HCT116 (cell line): ENCODE data around the gene SRP19. TPM values are rescaled to one million over a fixed set of nuclear protein-coding genes. Genes with fewer than 3 reads are reported as not detected.

Experiments
- ATAC-seq: fragments of 200-7000 bp; cut with Tn5 transposase; 2 replicates; pipeline ENCODE4 v1.9.1; 2020; ENCODE audit warnings: mild to moderate bottlenecking, moderate library complexity
- BruUV-seq: library from RNA; stranded (reverse); fragments of 400-500 nt; replicated peaks from 2 replicates; lab custom pipeline; 2021; lab: Mats Ljungman, UMichigan
- CTCF ChIA-PET: fragments of 300-600 bp; sonication (Branson Sonifier 250); formaldehyde crosslinking; loops from one replicate; lab custom pipeline; 2021; ENCODE audit warnings: antibody characterized with exemption; lab: Charles Lee
- POLR2A ChIA-PET: fragments of 300-600, 350-600 bp; sonication (Branson Sonifier 250); formaldehyde crosslinking; loops from one replicate; lab custom pipeline; 2021; ENCODE audit warnings: antibody characterized with exemption; lab: Charles Lee
- RAD21 ChIA-PET, 2 experiments: fragments of 300-600 bp; sonication (Branson Sonifier 250); formaldehyde crosslinking; loops; one replicate each; lab custom pipeline; 2023; ENCODE audit warnings: low total read pairs in 2 of 2; ENCODE audit not compliant: uncharacterized antibody in 2 of 2, unreplicated experiment in 2 of 2, low non-redundant PET in 1 of 2; lab: Charles Lee
- DNase-seq: peaks from one replicate; pipeline ENCODE4 v3.0.0-alpha.2; 2010; ENCODE audit warnings: low read depth, low spot score
- H2AFZ ChIP-seq: fragments of 200-600 bp; shearing (Covaris generic), sonication (generic); 2 replicates; pipeline ENCODE4 v1.6.1; 2017; ENCODE audit warnings: low read depth, mixed run types, mixed read lengths, antibody characterized with exemption, low read length; ENCODE audit not compliant: poor library complexity, severe bottlenecking
- H3K27ac ChIP-seq: 2 replicates; pipeline ENCODE4 v1.5.1; 2012; ENCODE audit warnings: low read depth, low read length
- H3K27me3 ChIP-seq: fragments of 200-600 bp; sonication (generic); 2 replicates; pipeline ENCODE4 v1.6.1; 2016; ENCODE audit warnings: mixed run types, low read length, mixed read lengths; ENCODE audit not compliant: insufficient read depth
- H3K36me3 ChIP-seq, 2 experiments: fragments of 200-500 bp in 1 of 2; fragments of 200-600 bp in 1 of 2; sonication (Bioruptor generic) in 1 of 2; sonication (generic) in 1 of 2; 2 replicates each; pipeline versions ENCODE4 v1.5.1 to v1.6.1; 2014 to 2016; ENCODE audit warnings: low read length in 2 of 2, inconsistent platforms in 1 of 2, mixed read lengths in 1 of 2, mixed run types in 1 of 2; ENCODE audit not compliant: insufficient read depth in 2 of 2, control insufficient read depth in 1 of 2
- H3K4me1 ChIP-seq, 2 experiments: fragments of 200-600 bp in 1 of 2; sonication (generic) in 1 of 2; 2 replicates each; pipeline versions ENCODE4 v1.5.1 to v1.6.1; 2012 to 2017; ENCODE audit warnings: low read length in 2 of 2, inconsistent platforms in 1 of 2, mild to moderate bottlenecking in 1 of 2, mixed read lengths in 1 of 2, mixed run types in 1 of 2, moderate library complexity in 1 of 2; ENCODE audit not compliant: insufficient read depth in 2 of 2, control insufficient read depth in 1 of 2
- H3K4me2 ChIP-seq: fragments of 200-600 bp; sonication (generic); 2 replicates; pipeline ENCODE4 v1.6.1; 2017; ENCODE audit warnings: mixed run types, low read length, mixed read lengths
- H3K4me3 ChIP-seq, 2 experiments: fragments of 200-600 bp in 1 of 2; sonication (generic) in 1 of 2; replicated peaks in 1 of 2; 2 replicates each; pipeline ENCODE4 v1.5.1; 2011 to 2016; ENCODE audit warnings: low read length in 2 of 2, control low read depth in 1 of 2, low read depth in 1 of 2, mild to moderate bottlenecking in 1 of 2, mixed read lengths in 1 of 2, mixed run types in 1 of 2
- H3K79me2 ChIP-seq: fragments of 200-600 bp; sonication (generic); 2 replicates; pipeline ENCODE4 v1.6.1; 2017; ENCODE audit warnings: mild to moderate bottlenecking, mixed run types, low read length, moderate library complexity, mixed read lengths; ENCODE audit not compliant: insufficient read depth
- H3K9ac ChIP-seq: fragments of 200-600 bp; sonication (generic); 2 replicates; pipeline ENCODE4 v1.6.1; 2016; ENCODE audit warnings: low read length, mixed read lengths
- H3K9me2 ChIP-seq: fragments of 200-600 bp; sonication (generic), shearing (Covaris generic); 2 replicates; pipeline ENCODE4 v1.6.1; 2017; ENCODE audit warnings: mixed run types, mild to moderate bottlenecking, moderate library complexity; ENCODE audit not compliant: insufficient read depth
- H3K9me3 ChIP-seq, 2 experiments: fragments of 200-500 bp in 1 of 2; fragments of 200-600 bp in 1 of 2; sonication (Bioruptor generic) in 1 of 2; sonication (generic) in 1 of 2; 2 replicates each; pipeline ENCODE4 v1.6.1; 2014 to 2017; ENCODE audit warnings: low read length in 2 of 2, mixed read lengths in 2 of 2, inconsistent platforms in 1 of 2, low read depth in 1 of 2, mild to moderate bottlenecking in 1 of 2, mixed run types in 1 of 2, moderate library complexity in 1 of 2; ENCODE audit not compliant: control insufficient read depth in 1 of 2, insufficient read depth in 1 of 2
- H4K20me1 ChIP-seq: fragments of 200-600 bp; sonication (generic), shearing (Covaris generic); 2 replicates; pipeline ENCODE4 v1.6.1; 2017; ENCODE audit warnings: mixed run types, mild to moderate bottlenecking, moderate library complexity; ENCODE audit not compliant: insufficient read depth
- CBX3 ChIP-seq: IDR thresholded peaks from 2 replicates; pipeline ENCODE4 v1.6.1; 2012; ENCODE audit warnings: low read depth
- CEBPB ChIP-seq: IDR thresholded peaks from 2 replicates; pipeline ENCODE4 v1.6.1; 2012; ENCODE audit warnings: low read depth
- EGR1 ChIP-seq: IDR thresholded peaks from 2 replicates; pipeline ENCODE4 v1.6.1; 2012; ENCODE audit warnings: low read depth
- ELF1 ChIP-seq: IDR thresholded peaks from 2 replicates; pipeline ENCODE4 v1.6.1; 2012; ENCODE audit warnings: low read depth, borderline replicate concordance
- EZH2 ChIP-seq: fragments of 200-600 bp; sonication (generic); IDR thresholded peaks from 2 replicates; pipeline ENCODE4 v1.6.1; 2017; ENCODE audit warnings: antibody characterized with exemption, mixed run types
- RAD21 ChIP-seq: IDR thresholded peaks from 2 replicates; pipeline ENCODE4 v1.6.1; 2012; ENCODE audit warnings: low read depth, mild to moderate bottlenecking
- SIN3A ChIP-seq: IDR thresholded peaks from 2 replicates; pipeline ENCODE4 v1.6.1; 2012; ENCODE audit warnings: low read depth
- SP1 ChIP-seq: IDR thresholded peaks from 2 replicates; pipeline ENCODE4 v1.6.1; 2012; ENCODE audit warnings: low read depth
- SRF ChIP-seq: IDR thresholded peaks from 2 replicates; pipeline ENCODE4 v1.6.1; 2012; ENCODE audit warnings: low read depth
- TCF7L2 ChIP-seq: IDR thresholded peaks from 2 replicates; pipeline ENCODE4 v1.7.0; 2011; ENCODE audit warnings: borderline replicate concordance, inconsistent platforms; ENCODE audit not compliant: insufficient read depth, insufficient read length; ENCODE audit errors: extremely low read depth
- YY1 ChIP-seq: IDR thresholded peaks from 2 replicates; pipeline ENCODE4 v1.6.1; 2011; ENCODE audit warnings: low read length, low read depth, moderate library complexity, mild to moderate bottlenecking; ENCODE audit not compliant: insufficient replicate concordance; ENCODE audit errors: extremely low read depth
- intact Hi-C: fragments of 100-400 bp; cut with micrococcal nuclease; formaldehyde crosslinking; loops from 2 replicates; pipeline ENCODE4 v1.10.0; 2022
- total RNA-seq: library from RNA; stranded (reverse); gene quantifications from one replicate; pipeline ENCODE4 v1.2.1, GENCODE V29; 2021; ENCODE audit not compliant: unreplicated experiment
- TF ChIP-seq, protein P1 (sequence below): IDR thresholded peaks from 2 replicates; pipeline ENCODE4 v1.6.1; 2012
- TF ChIP-seq, protein P2 (sequence below): IDR thresholded peaks from 2 replicates; pipeline ENCODE4 v1.6.1; 2012; ENCODE audit warnings: low read depth
- TF ChIP-seq, protein P3 (sequence below): IDR thresholded peaks from 2 replicates; pipeline ENCODE4 v1.6.1; 2012
- TF ChIP-seq, protein P4 (sequence below), 3 experiments: fragments of 200-600 bp in 1 of 3; sonication (generic) in 1 of 3; IDR thresholded peaks in 2 of 3; conservative IDR thresholded peaks in 1 of 3; 2 replicates each; pipeline ENCODE4 v1.5.1; 2012 to 2017; ENCODE audit warnings: low read depth in 2 of 3, low read length in 2 of 3, antibody characterized with exemption in 1 of 3, borderline replicate concordance in 1 of 3, control low read depth in 1 of 3, mild to moderate bottlenecking in 1 of 3, mixed read lengths in 1 of 3, mixed run types in 1 of 3, moderate library complexity in 1 of 3; ENCODE audit not compliant: insufficient read depth in 1 of 3

Gene SRP19
- total RNA-seq, 1 experiment from 2014 or later: 45.3 TPM

DNA sequence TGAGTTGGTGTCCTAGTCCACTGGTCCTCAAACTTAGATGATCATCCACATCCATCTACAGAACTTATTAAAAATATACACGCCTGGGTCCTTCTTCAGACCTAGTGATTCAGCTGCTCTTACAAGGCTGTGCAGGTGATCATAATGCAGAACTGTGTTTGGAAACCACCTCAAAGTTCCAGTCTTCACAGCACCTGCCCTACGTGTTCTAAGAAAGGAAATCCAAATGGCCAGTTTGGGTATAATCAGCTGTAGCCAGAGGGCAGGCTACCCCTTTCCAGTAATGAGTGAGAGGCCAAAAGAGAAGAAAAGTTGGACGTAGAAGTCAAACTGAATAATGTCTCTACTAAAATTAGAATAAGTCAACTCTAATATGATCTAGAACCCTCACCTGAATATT is 45.5 kb downstream of the SRP19 start:
- no peak for TF ChIP-seq CEBPB
- no peak for TF ChIP-seq SIN3A
- TF ChIP-seq CBX3: no peak
- TF ChIP-seq, protein P1, sequence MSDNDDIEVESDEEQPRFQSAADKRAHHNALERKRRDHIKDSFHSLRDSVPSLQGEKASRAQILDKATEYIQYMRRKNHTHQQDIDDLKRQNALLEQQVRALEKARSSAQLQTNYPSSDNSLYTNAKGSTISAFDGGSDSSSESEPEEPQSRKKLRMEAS: no peak
- no peak for TF ChIP-seq RAD21
- TF ChIP-seq, protein P2, sequence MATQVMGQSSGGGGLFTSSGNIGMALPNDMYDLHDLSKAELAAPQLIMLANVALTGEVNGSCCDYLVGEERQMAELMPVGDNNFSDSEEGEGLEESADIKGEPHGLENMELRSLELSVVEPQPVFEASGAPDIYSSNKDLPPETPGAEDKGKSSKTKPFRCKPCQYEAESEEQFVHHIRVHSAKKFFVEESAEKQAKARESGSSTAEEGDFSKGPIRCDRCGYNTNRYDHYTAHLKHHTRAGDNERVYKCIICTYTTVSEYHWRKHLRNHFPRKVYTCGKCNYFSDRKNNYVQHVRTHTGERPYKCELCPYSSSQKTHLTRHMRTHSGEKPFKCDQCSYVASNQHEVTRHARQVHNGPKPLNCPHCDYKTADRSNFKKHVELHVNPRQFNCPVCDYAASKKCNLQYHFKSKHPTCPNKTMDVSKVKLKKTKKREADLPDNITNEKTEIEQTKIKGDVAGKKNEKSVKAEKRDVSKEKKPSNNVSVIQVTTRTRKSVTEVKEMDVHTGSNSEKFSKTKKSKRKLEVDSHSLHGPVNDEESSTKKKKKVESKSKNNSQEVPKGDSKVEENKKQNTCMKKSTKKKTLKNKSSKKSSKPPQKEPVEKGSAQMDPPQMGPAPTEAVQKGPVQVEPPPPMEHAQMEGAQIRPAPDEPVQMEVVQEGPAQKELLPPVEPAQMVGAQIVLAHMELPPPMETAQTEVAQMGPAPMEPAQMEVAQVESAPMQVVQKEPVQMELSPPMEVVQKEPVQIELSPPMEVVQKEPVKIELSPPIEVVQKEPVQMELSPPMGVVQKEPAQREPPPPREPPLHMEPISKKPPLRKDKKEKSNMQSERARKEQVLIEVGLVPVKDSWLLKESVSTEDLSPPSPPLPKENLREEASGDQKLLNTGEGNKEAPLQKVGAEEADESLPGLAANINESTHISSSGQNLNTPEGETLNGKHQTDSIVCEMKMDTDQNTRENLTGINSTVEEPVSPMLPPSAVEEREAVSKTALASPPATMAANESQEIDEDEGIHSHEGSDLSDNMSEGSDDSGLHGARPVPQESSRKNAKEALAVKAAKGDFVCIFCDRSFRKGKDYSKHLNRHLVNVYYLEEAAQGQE: no peak
- ChIA-PET RAD21 (no interaction called here), POLR2A (no interaction called here), CTCF (no interaction called here)
- H3K4me2 ChIP-seq: no peak overlapping the region
- H3K4me1 ChIP-seq: no peaks in the 10 kb centered on the region
- no TSS peak for BruUV-seq
- ATAC-seq (no peak), DNase-seq (no peak)
- H3K27ac ChIP-seq: no peak overlapping the region
- H2AFZ ChIP-seq: no peak overlapping the region
- peaks cover 47% of the 10 kb centered on the region for H3K79me2 ChIP-seq
- intact Hi-C loops: no loop called here
- H3K4me3 ChIP-seq: no peak overlapping the region
- no peaks in the 10 kb centered on the region for H3K27me3 ChIP-seq
- no peaks in the 10 kb centered on the region for H3K9me3 ChIP-seq
- no peaks in the 10 kb centered on the region for H3K9me2 ChIP-seq
- peaks cover 7 to 11% of the 10 kb centered on the region in 2 experiments; a peak in 2 of 4 replicates for H3K36me3 ChIP-seq
- no peak overlapping the region for H3K9ac ChIP-seq
- no peaks in the 10 kb centered on the region for H4K20me1 ChIP-seq

DNA sequence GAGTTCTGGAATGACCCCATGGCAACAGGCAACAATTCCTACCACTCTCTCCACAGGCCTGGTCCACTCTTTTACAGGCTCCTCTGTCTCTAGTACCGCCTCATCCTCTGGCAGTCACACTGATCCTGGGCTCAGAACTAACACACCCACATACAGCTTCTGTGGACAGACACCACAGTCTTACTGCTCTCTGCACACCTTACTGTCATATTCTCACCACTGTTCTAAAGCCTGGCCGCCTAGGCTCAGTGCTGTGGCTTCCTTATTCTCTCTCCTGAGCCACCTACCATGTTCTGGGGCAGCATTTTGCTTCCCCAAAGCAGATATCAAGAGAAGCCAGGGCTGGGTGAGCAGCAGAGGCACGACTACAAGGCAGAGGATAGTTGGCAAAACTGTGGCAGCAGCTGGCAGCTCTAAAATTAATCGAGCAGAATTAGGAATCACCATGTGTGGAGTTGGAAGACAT is 46.1 kb downstream of the SRP19 start:
- H3K4me3 ChIP-seq: no peak overlapping the region
- H3K4me1 ChIP-seq: no peaks in the 10 kb centered on the region
- H3K4me2 ChIP-seq: no peak overlapping the region
- intact Hi-C loops: no loop called here
- ChIA-PET POLR2A (no interaction called here), CTCF (no interaction called here), RAD21 (no interaction called here)
- no peak for DNase-seq
- H3K9me2 ChIP-seq: no peaks in the 10 kb centered on the region
- no peaks in the 10 kb centered on the region for H4K20me1 ChIP-seq
- H3K9me3 ChIP-seq: no peaks in the 10 kb centered on the region
- no peak for ATAC-seq
- no peak overlapping the region for H3K27ac ChIP-seq
- H3K9ac ChIP-seq: no peak overlapping the region
- H3K27me3 ChIP-seq: no peaks in the 10 kb centered on the region
- peaks cover 7 to 11% of the 10 kb centered on the region in 2 experiments; a peak in 2 of 4 replicates for H3K36me3 ChIP-seq
- no peak overlapping the region for H2AFZ ChIP-seq
- peaks cover 52% of the 10 kb centered on the region for H3K79me2 ChIP-seq
- no TSS peak for BruUV-seq
- TF ChIP-seq SRF (no peak), TCF7L2 (no peak), SP1 (no peak), YY1 (no peak), ELF1 (no peak), CBX3 (no peak), SIN3A (no peak), RAD21 (no peak), EGR1 (no peak), EZH2 (no peak)
- TF ChIP-seq, protein P1: no peak
- TF ChIP-seq, protein P3, sequence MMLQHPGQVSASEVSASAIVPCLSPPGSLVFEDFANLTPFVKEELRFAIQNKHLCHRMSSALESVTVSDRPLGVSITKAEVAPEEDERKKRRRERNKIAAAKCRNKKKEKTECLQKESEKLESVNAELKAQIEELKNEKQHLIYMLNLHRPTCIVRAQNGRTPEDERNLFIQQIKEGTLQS: no peak
- TF ChIP-seq, protein P4, sequence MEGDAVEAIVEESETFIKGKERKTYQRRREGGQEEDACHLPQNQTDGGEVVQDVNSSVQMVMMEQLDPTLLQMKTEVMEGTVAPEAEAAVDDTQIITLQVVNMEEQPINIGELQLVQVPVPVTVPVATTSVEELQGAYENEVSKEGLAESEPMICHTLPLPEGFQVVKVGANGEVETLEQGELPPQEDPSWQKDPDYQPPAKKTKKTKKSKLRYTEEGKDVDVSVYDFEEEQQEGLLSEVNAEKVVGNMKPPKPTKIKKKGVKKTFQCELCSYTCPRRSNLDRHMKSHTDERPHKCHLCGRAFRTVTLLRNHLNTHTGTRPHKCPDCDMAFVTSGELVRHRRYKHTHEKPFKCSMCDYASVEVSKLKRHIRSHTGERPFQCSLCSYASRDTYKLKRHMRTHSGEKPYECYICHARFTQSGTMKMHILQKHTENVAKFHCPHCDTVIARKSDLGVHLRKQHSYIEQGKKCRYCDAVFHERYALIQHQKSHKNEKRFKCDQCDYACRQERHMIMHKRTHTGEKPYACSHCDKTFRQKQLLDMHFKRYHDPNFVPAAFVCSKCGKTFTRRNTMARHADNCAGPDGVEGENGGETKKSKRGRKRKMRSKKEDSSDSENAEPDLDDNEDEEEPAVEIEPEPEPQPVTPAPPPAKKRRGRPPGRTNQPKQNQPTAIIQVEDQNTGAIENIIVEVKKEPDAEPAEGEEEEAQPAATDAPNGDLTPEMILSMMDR (IDR thresholded peaks at IDR 0.05 in 2 of 3, conservative IDR thresholded peaks at IDR 0.05 in 1 of 3; ENCODE audit: borderline replicate concordance in 1 of 3, insufficient read depth in 1 of 3, low read depth in 2 of 3, low read length in 2 of 3): no peak
